Astrocyte of the spinal cord (primary cell): Measurements from ENCODE around the gene EPHA10.

ENCODE experiments used
- DNase-seq: peaks from one replicate; pipeline ENCODE4 v3.0.0; 2011; ENCODE audit warnings: low read depth, low spot score
- H3K4me3 ChIP-seq: 2 replicates; pipeline ENCODE4 v1.5.1; 2011; ENCODE audit warnings: low read depth, mild to moderate bottlenecking, low read length, moderate library complexity
- in situ Hi-C: cut with HindIII; loops from 2 replicates; pipeline ENCODE4 v1.10.0; 2017; ENCODE audit warnings: low sequenced_read_pairs
- TF ChIP-seq, protein P1 (sequence below): IDR thresholded peaks from 2 replicates; pipeline ENCODE4 v1.5.1; 2012; ENCODE audit warnings: low read depth, mild to moderate bottlenecking, low read length, inconsistent platforms

Gene EPHA10

DNA sequence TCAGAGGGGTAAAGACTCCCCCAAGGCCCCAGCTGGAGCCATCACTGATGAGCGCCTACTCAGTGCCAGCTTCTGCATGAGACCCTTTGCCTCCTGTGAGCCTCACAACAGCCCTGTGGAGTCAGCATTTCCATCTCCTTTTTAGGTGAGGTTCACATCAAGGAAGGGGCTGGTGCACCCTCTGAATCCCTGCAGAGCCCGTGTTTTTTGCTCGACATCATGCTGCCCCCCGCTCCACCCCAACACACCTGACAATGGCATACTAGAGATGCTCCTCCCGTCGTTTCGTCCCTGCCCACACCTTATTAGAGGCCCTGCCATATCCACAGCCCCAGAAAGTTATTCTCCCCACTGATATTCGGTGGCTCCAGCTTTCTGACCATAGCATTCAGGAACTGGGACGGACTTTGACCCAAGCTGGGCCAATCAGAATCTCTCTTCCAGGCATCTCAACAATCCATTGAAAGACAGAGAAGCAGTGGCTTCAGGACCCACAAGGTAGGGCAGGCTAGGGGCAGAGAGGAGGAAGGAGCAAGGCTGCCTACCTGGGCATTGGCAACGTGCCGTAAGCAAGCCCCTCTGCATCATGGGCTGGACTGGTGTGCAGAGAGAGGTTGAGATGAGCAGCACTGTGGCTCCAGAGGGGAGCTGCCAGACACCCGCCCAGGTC, 32.7 kb downstream of the EPHA10 start:
- no peak overlapping the region for H3K4me3 ChIP-seq
- TF ChIP-seq, protein P1, sequence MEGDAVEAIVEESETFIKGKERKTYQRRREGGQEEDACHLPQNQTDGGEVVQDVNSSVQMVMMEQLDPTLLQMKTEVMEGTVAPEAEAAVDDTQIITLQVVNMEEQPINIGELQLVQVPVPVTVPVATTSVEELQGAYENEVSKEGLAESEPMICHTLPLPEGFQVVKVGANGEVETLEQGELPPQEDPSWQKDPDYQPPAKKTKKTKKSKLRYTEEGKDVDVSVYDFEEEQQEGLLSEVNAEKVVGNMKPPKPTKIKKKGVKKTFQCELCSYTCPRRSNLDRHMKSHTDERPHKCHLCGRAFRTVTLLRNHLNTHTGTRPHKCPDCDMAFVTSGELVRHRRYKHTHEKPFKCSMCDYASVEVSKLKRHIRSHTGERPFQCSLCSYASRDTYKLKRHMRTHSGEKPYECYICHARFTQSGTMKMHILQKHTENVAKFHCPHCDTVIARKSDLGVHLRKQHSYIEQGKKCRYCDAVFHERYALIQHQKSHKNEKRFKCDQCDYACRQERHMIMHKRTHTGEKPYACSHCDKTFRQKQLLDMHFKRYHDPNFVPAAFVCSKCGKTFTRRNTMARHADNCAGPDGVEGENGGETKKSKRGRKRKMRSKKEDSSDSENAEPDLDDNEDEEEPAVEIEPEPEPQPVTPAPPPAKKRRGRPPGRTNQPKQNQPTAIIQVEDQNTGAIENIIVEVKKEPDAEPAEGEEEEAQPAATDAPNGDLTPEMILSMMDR = no peak
- no peak for DNase-seq
- in situ Hi-C loops = no loop called here

DNA sequence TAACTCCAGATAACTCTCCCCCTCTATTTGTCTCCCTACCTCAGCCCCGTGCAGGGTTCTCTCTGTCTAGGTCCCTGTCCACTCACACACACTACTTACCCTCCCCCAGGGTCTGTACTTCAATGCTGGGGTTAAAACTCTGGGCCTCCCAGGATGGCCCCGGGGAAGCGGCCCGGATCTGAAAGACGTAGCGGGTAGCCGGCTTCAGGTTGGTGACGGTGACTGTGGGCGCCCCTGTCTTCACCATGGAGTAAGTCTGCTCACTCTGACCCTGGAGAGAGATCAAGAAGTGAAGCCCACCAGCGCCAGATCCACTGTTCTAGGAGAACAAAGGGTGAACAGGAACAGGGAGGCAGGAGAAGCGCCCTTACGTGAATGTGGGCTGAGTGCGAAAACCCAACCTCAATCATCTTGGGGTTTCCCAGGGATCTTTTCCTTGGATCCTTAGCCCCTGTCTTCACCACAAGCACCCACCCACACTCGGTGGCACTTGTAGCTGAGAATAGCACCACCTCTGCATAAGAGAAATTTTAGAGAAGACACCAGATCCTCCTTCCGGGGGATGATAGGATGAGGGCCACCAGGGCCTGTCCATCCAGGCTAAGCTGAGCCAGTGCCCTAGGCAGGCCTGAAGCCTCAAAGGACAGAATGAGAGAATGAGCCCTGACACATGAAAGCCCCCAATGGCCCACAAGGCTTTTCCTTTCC, 33.5 kb downstream of the EPHA10 start:
- DNase-seq = no peak
- TF ChIP-seq, protein P1 = no peak
- in situ Hi-C loops = no loop called here
- no peak overlapping the region for H3K4me3 ChIP-seq

DNA sequence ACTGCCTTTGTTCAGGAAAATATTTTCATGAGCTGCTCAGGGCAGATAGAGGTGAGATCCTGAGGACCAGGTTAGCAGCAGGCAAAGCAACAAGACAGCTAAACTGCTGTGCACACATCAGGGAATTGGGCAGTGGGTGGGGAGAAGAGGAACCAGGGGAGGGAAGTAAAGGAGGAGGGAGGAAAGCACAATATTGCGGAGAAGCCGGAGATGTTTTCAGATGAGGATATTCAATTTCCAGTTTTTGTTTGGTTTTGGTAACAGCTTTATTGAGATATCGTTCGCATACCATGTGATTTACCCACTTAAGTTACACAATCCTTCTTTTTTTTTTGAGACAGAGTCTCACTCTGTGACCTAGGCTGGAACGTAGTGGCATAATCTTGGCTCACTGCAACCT, 34.5 kb downstream of the EPHA10 start:
- TF ChIP-seq, protein P1 = no peak
- no peak overlapping the region for H3K4me3 ChIP-seq
- in situ Hi-C loops = no loop called here
- DNase-seq = no peak

DNA sequence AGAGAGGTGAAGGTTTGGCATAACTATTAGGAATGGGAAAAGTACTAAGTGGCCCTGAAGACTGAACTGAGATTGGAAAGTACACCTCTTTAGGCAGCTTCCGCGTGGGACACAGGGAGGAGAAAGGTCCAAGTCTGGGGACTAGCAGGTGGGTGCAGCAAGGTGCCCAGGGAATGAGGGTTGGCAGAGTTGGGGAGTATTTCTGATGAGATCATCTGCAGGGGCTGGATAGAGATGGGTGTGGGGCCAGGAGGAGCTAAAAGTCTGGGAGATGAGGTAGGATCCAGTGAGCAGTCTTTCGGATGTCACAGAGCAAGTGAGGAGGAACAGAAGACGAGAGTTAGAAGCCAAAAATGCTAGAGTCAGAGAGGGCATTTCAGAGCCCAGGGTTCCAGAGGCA, 36.5 kb downstream of the EPHA10 start:
- in situ Hi-C loops = no loop called here
- no peak overlapping the region for H3K4me3 ChIP-seq
- DNase-seq = no peak
- TF ChIP-seq, protein P1 = no peak

DNA sequence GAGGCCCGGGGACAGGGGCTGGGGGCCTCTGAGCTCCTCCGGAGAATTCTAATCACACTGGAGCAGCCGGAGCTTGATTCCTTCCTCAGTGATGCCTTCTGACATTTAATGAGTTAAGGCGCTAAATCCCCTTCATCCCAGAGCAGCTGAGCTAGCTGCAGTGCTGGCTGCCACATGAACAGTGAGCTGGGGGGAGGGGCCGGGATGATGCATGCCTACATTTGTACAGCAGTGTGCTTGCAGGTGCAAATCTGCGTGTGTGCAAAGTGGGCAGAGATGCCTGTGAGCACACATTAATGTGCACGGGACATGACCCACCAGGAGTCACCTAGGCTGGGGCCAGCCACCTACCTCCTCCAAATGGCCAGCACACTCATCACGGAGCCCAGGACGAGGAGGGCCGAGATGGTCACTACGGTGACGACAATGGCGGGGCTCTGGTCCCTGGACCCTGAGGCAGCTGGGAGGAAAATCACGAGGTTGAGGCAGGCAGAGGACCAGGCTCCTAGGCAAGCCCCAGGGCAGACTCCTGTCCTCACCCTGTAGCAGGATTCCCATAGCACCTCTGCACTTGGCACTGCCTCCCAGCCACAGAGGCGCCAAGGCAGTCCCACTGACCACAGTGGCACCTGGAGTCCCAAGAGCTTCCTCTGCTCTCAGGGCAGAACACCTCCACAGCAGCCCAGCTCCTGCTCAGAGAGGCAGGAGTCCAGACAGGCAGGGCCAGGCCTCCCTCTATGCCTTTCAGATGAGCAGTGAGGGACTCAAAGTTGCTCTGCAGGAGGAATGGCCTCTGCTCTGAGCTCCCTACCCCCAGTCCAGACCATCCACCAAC, 38.0 kb downstream of the EPHA10 start:
- in situ Hi-C loops = no loop called here

More for the DNA sequence above, 38.0 kb downstream of the EPHA10 start:
- DNase-seq = no peak
- H3K4me3 ChIP-seq = no peak overlapping the region
- TF ChIP-seq, protein P1 = no peak
